ENCODE data around the gene GHITM.
"Not testable (repeated sequence)": the region's sequence is repeated elsewhere in the genome, so short reads cannot be mapped to it uniquely, and the experiment has no call there.

The GHITM gene

GRCh38 chr10:84148006-84148597, 8.8 kb downstream of the GHITM start:
- peak; percentile 51 for DNase-seq

GRCh38 chr10:84149854-84150253, 10.5 kb downstream of the GHITM start:
- no peak for DNase-seq

- no peak for DNase-seq
Measured at GRCh38 chr10:84152769-84153168, 13.5 kb downstream of the GHITM start.

- no peak for DNase-seq
Measured at GRCh38 chr10:84155521-84155920, 16.2 kb downstream of the GHITM start.

GRCh38 chr10:84156009-84156408, 16.7 kb downstream of the GHITM start:
- no peak for DNase-seq

GRCh38 chr10:84156768-84157167, 17.5 kb downstream of the GHITM start:
- DNase-seq: no peak

- DNase-seq: no peak
Measured at GRCh38 chr10:84158061-84158460, 18.8 kb downstream of the GHITM start.

- no peak for DNase-seq
Measured at GRCh38 chr10:84158550-84158949, 19.2 kb downstream of the GHITM start.

GRCh38 chr10:84159076-84159685, 19.9 kb downstream of the GHITM start:
- no peak for DNase-seq

GRCh38 chr10:84160663-84161362, 21.5 kb downstream of the GHITM start:
- DNase-seq: no peak

GRCh38 chr10:84163996-84164395, 24.7 kb downstream of the GHITM start:
- no peak for DNase-seq

- no peak for DNase-seq
Measured at GRCh38 chr10:84164442-84164841, 25.1 kb downstream of the GHITM start.

- no peak for DNase-seq
Measured at GRCh38 chr10:84166620-84167288, 27.4 kb downstream of the GHITM start.

- not testable (repeated sequence) for DNase-seq
Measured at GRCh38 chr10:84167289-84167653, 28.0 kb downstream of the GHITM start.

- DNase-seq: not testable (repeated sequence)
Measured at GRCh38 chr10:84168382-84168781, 29.1 kb downstream of the GHITM start.

GRCh38 chr10:84171237-84171636, 31.9 kb downstream of the GHITM start:
- not testable (repeated sequence) for DNase-seq

- not testable (repeated sequence) for DNase-seq
Measured at GRCh38 chr10:84171700-84172466, 32.6 kb downstream of the GHITM start.

GRCh38 chr10:84172467-84173356, 33.4 kb downstream of the GHITM start:
- DNase-seq: no peak

GRCh38 chr10:84173501-84173929, 34.2 kb downstream of the GHITM start, which contains the start of gene GPR15LG:
Gene GPR15LG, plus strand, starts transcription at chr10:84173801. Its CDS starts 51 bp downstream, at chr10:84173852.
- no peak for DNase-seq

- DNase-seq: no peak
Measured at GRCh38 chr10:84175436-84175835, 36.1 kb downstream of the GHITM start.

- DNase-seq: no peak
Measured at GRCh38 chr10:84176351-84176750, 37.0 kb downstream of the GHITM start.

Data from HCEC 1CT (cell line).